K562 (cell line): ENCODE measurements around the gene NKAPL. TPM values are rescaled to one million over a fixed set of nuclear protein-coding genes. Genes with fewer than 3 reads are reported as not detected.

Source experiments
- ADNP ChIP-seq: fragments of 200-800 bp; sonication (Bioruptor generic); IDR thresholded peaks from 2 replicates; pipeline ENCODE4 v1.6.1; 2016; ENCODE audit warnings: missing genetic modification characterization, missing compliant biosample characterization
- ATF6 ChIP-seq: sonication (generic); formaldehyde crosslinking; IDR thresholded peaks from 2 replicates; pipeline ENCODE4 v1.4.0; 2020; ENCODE audit warnings: mild to moderate bottlenecking, missing genetic modification reagents
- CREB5 ChIP-seq: fragments of 250-450 bp; sonication (Bioruptor Pico); IDR thresholded peaks from 2 replicates; pipeline ENCODE4 v1.5.0; 2020; ENCODE audit warnings: mild to moderate bottlenecking
- CREBBP ChIP-seq: IDR thresholded peaks from one replicate; pipeline ENCODE4 v1.6.1; 2012; ENCODE audit warnings: low read depth, mild to moderate bottlenecking, control low read depth, inconsistent platforms, low read length
- E2F1 ChIP-seq: sonication (generic); formaldehyde crosslinking; IDR thresholded peaks from 2 replicates; pipeline ENCODE4 v1.8.1; 2023; ENCODE audit warnings: mild to moderate bottlenecking, missing genetic modification reagents, moderate library complexity
- E2F5 ChIP-seq: sonication (generic); formaldehyde crosslinking; IDR thresholded peaks from 2 replicates; pipeline ENCODE4 v1.8.0; 2022; ENCODE audit warnings: mild to moderate bottlenecking, missing genetic modification reagents
- KLF1 ChIP-seq: fragments of 450-650 bp; IDR thresholded peaks from 2 replicates; pipeline ENCODE4 v1.6.1; 2016; ENCODE audit warnings: missing genetic modification characterization, missing compliant biosample characterization
- KLF6 ChIP-seq: fragments of 250-450 bp; sonication (Bioruptor Pico); IDR thresholded peaks from 2 replicates; pipeline ENCODE4 v1.4.0; 2020; ENCODE audit warnings: mild to moderate bottlenecking, moderate library complexity, borderline replicate concordance
- NUFIP1 ChIP-seq: fragments of 450-650 bp; IDR thresholded peaks from 2 replicates; pipeline ENCODE4 v1.6.1; 2018; ENCODE audit not compliant: partially characterized antibody
- POLR2AphosphoS2 ChIP-seq: IDR thresholded peaks from 2 replicates; pipeline ENCODE4 v1.6.1; 2012; ENCODE audit warnings: low read length, improper control_type of control experiment
- POLR2G ChIP-seq: fragments of 200-400 bp; formaldehyde crosslinking; IDR thresholded peaks from 2 replicates; pipeline ENCODE4 v1.6.1; 2017; ENCODE audit warnings: low read depth, mild to moderate bottlenecking, antibody characterized with exemption, low read length, moderate library complexity
- PYGO2 ChIP-seq: fragments of 450-650 bp; IDR thresholded peaks from 2 replicates; pipeline ENCODE4 v1.6.1; 2016; ENCODE audit warnings: mild to moderate bottlenecking, missing genetic modification characterization, moderate library complexity, missing compliant biosample characterization
- RNF2 ChIP-seq: sonication (generic); IDR thresholded peaks from 2 replicates; pipeline ENCODE4 v1.6.1; 2016
- SIRT6 ChIP-seq: IDR thresholded peaks from one replicate; pipeline ENCODE4 v1.6.1; 2012; ENCODE audit warnings: low read depth, mild to moderate bottlenecking, control low read depth, inconsistent platforms, low read length, moderate library complexity
- SMAD1 ChIP-seq: fragments of 150-350 bp; IDR thresholded peaks from 2 replicates; pipeline ENCODE4 v1.6.1; 2014; ENCODE audit warnings: low read length, low read depth; ENCODE audit not compliant: partially characterized antibody
- TAF15 ChIP-seq: fragments of 200-400 bp; formaldehyde crosslinking; IDR thresholded peaks from 2 replicates; pipeline ENCODE4 v1.6.1; 2017; ENCODE audit warnings: mild to moderate bottlenecking, low read depth, low read length, moderate library complexity
- ZNF12 ChIP-seq: sonication (generic); formaldehyde crosslinking; IDR thresholded peaks from 2 replicates; pipeline ENCODE4 v1.4.0; 2020; ENCODE audit warnings: mild to moderate bottlenecking, missing genetic modification reagents
- ZNF512 ChIP-seq: IDR thresholded peaks from 2 replicates; pipeline ENCODE4 v1.6.1; 2016; ENCODE audit warnings: missing genetic modification characterization, missing compliant biosample characterization
- ZNF707 ChIP-seq: fragments of 250-450 bp; sonication (Bioruptor Pico); conservative IDR thresholded peaks from 2 replicates; pipeline ENCODE4 v1.8.0; 2022; ENCODE audit warnings: inconsistent platforms, mild to moderate bottlenecking, moderate library complexity
- polyA plus RNA-seq, 8 experiments: library from polyadenylated mRNA; depleted of rRNA in 4 of 8; stranded (reverse) in 5 of 8; unstranded in 3 of 8; fragments of >200 nt; fragmentation: Nextera tagmentation in 2 of 8; fragmentation: Illumina TruSeq in 1 of 8; extraction: Ambion mirVana in 2 of 8; extraction: Trizol in 1 of 8; gene quantifications; 2 replicates each; pipeline versions ENCODE4 v1.2.1 to v1.2.3, GENCODE V29; 2011 to 2014; ENCODE audit warnings: inconsistent platforms in 1 of 8, missing spikeins in 1 of 8
- total RNA-seq, 7 experiments: library from RNA; depleted of rRNA in 6 of 7; stranded (reverse); fragments of >200 nt in 6 of 7; fragmentation: Illumina TruSeq in 2 of 7; extraction: Trizol in 2 of 7; gene quantifications; 2 replicates each; pipeline versions ENCODE4 v1.2.1 to v1.2.3, GENCODE V29; 2011 to 2021; ENCODE audit warnings: low replicate concordance in 1 of 7

The NKAPL gene
- total and polyA plus RNA-seq, 9 of the 15 experiments (the other 6 are each of a cell fraction or from before 2014, with no cell fraction given): not detected

GRCh38 chr6:28212510-28213212, 46.4 kb upstream of the NKAPL start (continued):
- TF ChIP-seq ZNF512 (tag): no peak
- TF ChIP-seq E2F5 (CRISPR knock-in tag): peak; percentile 83; the same call in 1 of the 2 replicates
- TF ChIP-seq SMAD1: no peak
- TF ChIP-seq CREB5 (CRISPR knock-in tag): no peak
- TF ChIP-seq NUFIP1: peak; percentile 94
- TF ChIP-seq POLR2G: no peak
- TF ChIP-seq PYGO2 (tag): no peak
- 0 out of 2 replicates have a peak, but pooled peaks have one; percentile 30 for TF ChIP-seq KLF1
- peak; percentile 49; the same call in 1 of the 2 replicates for TF ChIP-seq ATF6 (CRISPR knock-in tag)
- TF ChIP-seq E2F1 (CRISPR knock-in tag): peak; percentile 68; the same call in 1 of the 2 replicates
- peak; percentile 93 for TF ChIP-seq RNF2
- no peak for TF ChIP-seq KLF6
- TF ChIP-seq TAF15: no peak
- no peak for TF ChIP-seq CREBBP
- no peak for TF ChIP-seq ZNF12 (CRISPR knock-in tag)
- no peak for TF ChIP-seq SIRT6
- no peak for TF ChIP-seq POLR2AphosphoS2
- TF ChIP-seq ZNF707 (CRISPR knock-in tag): no peak
- peak; percentile 96 for TF ChIP-seq ADNP (tag)
